Measurements from ENCODE around the gene HDAC4.

- TF ChIP-seq, protein P1, sequence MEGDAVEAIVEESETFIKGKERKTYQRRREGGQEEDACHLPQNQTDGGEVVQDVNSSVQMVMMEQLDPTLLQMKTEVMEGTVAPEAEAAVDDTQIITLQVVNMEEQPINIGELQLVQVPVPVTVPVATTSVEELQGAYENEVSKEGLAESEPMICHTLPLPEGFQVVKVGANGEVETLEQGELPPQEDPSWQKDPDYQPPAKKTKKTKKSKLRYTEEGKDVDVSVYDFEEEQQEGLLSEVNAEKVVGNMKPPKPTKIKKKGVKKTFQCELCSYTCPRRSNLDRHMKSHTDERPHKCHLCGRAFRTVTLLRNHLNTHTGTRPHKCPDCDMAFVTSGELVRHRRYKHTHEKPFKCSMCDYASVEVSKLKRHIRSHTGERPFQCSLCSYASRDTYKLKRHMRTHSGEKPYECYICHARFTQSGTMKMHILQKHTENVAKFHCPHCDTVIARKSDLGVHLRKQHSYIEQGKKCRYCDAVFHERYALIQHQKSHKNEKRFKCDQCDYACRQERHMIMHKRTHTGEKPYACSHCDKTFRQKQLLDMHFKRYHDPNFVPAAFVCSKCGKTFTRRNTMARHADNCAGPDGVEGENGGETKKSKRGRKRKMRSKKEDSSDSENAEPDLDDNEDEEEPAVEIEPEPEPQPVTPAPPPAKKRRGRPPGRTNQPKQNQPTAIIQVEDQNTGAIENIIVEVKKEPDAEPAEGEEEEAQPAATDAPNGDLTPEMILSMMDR (IDR thresholded peaks at IDR 0.05; ENCODE audit: control extremely low read depth in 1 of 3, insufficient read depth in 1 of 3, low read depth in 1 of 3, low read length in 3 of 3), result no peak
- no peak for TF ChIP-seq KDM5A (IDR thresholded peaks at IDR 0.05; ENCODE audit: low read length)
Measured at GRCh38 chr2:239029958-239030357, 370.9 kb downstream of the HDAC4 start.

Data from H1 (cell line).